ENCODE measurements around the gene CCDC191.

CCDC191 gene, protein sequence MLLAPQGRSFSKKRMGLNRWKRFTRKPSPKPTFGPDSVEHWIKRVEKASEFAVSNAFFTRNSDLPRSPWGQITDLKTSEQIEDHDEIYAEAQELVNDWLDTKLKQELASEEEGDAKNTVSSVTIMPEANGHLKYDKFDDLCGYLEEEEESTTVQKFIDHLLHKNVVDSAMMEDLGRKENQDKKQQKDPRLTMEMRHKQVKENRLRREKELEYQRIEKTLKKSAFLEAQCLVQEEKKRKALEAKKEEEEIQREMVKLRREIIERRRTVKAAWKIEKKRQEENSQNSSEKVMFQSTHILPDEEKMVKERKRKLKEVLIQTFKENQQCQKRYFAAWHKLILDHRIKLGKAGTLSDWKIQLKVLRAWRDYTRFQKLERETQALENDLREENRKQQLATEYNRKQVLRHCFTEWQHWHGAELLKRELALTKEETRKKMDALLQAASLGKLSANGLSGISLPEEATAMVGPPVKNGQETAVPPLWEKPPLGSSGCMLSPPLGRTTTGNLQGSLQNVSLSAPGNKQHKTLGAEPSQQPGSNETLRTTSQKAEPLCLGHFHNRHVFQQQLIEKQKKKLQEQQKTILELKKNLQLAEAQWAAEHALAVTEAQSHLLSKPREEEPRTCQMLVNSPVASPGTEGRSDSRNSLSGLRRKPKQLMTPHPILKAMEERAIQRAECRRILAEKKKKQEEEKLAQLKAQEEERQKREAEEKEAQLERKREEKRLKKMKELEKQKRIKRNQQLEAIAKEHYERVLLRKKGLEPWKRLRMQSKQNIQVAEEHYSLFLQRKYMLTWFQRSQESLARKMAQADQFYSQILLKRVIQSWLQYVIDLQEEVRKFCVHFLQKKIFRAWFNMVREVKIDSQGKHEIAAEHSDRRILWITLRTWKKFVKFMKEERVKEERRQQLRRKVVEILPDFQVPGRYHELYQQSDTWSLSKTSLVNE

DNA sequence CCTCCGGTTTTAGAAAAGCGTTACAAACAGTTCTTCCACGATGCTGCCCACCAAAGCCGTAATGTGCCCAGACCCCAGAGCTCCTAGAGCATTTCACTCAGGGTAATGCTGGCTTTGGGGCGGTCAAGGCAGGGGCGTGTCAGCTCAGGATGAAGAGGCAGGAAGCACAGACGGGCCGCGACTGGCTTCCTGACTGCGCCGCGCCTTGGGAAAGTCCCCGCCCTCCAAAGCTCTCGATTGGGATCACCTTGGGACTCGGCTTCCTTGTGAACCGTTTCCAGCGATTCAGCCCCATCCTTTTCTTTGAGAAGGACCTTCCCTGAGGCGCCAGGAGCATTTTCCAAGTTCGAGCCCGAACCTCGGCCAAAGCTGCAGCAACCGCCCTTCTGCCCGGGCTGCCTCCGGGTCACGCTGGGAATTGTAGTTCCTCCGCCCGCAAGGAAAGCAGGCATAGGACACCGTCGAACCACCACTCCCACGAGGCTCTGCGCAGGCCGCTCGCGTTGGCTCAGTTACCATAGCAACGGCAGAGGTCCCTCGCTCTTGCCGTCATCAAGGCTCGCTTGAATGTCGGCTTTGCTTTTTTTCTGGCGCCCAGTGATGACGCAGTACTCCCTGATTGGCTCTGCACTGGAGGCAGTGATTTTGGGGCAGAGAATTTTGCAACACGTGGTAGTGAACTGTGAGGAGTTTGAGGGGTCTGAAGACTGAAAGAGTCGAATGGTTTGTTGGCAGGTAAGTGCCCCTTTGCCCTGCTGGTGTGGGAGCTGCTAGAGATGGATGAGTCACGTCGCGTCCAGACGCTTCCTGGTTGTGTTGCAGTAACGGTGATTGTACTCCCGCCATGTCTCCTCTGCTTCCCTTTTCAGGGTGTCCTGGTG, at the start of gene CCDC191, which contains the start of gene QTRT2:
CCDC191 (minus strand) TSS at position 397 of the 881 bp plus-strand sequence; CDS start at position 337, 60 bp downstream.
QTRT2 (plus strand) TSS at position 608 of the 881 bp plus-strand sequence. CDS start 8,521 bp downstream, outside the sequence.
- H3K27ac ChIP-seq, result peak within 1 kb of the TSS; percentile 83
- no peak for TF ChIP-seq ZFX (IDR thresholded peaks at IDR 0.05; ENCODE audit: borderline replicate concordance)
- TF ChIP-seq, protein P1, sequence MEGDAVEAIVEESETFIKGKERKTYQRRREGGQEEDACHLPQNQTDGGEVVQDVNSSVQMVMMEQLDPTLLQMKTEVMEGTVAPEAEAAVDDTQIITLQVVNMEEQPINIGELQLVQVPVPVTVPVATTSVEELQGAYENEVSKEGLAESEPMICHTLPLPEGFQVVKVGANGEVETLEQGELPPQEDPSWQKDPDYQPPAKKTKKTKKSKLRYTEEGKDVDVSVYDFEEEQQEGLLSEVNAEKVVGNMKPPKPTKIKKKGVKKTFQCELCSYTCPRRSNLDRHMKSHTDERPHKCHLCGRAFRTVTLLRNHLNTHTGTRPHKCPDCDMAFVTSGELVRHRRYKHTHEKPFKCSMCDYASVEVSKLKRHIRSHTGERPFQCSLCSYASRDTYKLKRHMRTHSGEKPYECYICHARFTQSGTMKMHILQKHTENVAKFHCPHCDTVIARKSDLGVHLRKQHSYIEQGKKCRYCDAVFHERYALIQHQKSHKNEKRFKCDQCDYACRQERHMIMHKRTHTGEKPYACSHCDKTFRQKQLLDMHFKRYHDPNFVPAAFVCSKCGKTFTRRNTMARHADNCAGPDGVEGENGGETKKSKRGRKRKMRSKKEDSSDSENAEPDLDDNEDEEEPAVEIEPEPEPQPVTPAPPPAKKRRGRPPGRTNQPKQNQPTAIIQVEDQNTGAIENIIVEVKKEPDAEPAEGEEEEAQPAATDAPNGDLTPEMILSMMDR (IDR thresholded peaks at IDR 0.05), result no peak

DNA sequence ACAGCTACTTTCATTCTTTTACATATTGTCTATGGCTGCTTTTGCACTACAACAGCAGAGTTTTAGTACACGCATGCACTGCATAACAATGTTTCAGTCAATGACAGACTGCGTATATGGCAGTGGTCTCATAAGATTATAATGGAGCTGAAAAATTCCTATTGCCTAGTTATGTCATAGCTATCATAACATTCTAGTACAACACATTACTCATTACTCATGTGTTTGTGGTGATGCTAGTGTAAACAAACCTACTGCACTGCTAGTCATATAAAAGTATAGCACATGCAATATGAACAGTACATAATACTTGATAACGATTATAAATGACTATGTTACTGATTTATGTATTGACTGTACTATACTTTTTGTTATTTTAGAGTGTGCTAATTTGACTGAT, 48.1 kb upstream of the CCDC191 start:
- TF ChIP-seq, protein P1 (IDR thresholded peaks at IDR 0.05), result no peak
- TF ChIP-seq ZFX (IDR thresholded peaks at IDR 0.05; ENCODE audit: borderline replicate concordance), result no peak
- no peak overlapping the region for H3K27ac ChIP-seq

DNA sequence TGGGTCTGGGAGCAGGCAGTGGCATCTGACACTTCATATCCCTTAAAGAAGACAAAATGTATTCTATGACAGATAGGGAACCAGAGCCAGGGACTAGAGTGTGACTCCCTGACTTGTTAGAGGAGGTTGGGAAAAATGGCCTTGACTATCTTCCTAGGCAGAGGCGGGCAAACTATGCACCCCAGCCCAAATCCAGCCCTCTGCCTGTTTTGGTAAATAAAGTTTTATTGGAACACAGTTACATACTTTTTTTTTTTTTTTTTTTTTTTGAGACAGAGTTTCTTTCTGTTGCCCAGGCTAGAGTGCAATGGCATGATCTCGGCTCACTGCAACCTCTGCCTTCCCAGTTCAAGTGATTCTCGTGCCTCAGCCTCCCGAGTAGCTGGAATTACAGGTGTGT, 47.5 kb upstream of the CCDC191 start:
- TF ChIP-seq, protein P1 (IDR thresholded peaks at IDR 0.05), result no peak
- no peak for TF ChIP-seq ZFX (IDR thresholded peaks at IDR 0.05; ENCODE audit: borderline replicate concordance)
- no peak overlapping the region for H3K27ac ChIP-seq

DNA sequence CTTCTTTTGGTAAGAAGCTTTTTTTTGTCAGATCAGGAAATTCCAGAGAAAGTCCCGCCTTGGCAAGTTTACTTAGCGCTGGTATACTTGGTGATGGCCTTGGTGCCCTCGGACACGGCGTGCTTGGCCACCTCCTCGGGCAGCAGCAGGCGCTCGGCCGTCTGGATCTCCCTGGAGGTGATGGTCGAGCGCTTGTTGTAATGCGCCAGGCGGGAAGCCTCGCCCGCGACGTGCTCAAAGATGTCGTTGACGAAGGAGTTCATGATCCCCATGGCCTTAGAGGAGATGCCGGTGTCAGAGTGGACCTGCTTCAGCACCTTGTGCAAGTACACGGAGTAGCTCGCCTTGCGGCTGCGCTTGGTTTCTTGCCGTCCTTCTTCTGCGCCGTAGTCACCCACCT, 46.9 kb upstream of the CCDC191 start:
- H3K27ac ChIP-seq, result no peak overlapping the region
- TF ChIP-seq, protein P1 (IDR thresholded peaks at IDR 0.05), result no peak
- TF ChIP-seq ZFX (IDR thresholded peaks at IDR 0.05; ENCODE audit: borderline replicate concordance), result no peak

DNA sequence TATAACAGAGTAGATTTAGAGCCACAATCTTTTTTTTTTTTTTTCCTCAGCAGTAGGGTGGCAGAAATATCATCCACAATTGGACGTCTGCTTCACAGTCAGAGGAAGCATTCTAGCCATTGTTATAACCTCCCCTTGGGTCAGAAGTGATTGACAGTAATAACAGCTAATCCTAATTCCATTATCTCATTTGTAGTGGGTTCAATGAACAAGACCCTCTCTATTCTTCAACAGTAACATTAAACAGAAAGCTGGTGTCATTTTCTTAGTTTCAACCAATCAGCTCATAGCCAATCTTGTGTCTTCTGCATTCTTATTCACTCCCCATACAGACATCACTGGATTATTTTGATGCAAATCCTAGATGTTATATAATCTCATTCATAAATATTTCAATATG, 44.8 kb upstream of the CCDC191 start:
- H3K27ac ChIP-seq, result no peak overlapping the region
- TF ChIP-seq, protein P1 (IDR thresholded peaks at IDR 0.05), result no peak
- no peak for TF ChIP-seq ZFX (IDR thresholded peaks at IDR 0.05; ENCODE audit: borderline replicate concordance)

DNA sequence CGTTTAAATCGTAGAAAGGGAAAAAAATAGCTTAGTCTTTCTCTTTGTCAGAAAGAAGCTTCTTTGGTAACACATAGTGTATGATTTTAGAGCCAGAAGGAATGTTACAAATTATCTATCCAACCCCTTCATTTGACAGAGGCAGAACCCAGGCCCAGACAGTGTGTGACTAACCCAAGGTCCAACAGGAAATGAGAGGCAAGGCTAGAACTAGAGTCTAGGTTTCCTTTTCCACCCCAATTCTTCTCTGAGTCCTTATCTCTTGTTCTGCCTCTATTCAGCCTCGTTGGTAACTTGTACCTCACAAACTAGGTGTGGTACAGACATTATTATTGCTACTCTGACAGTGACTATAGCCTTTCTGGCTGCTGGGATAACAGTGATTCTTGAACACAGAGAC, 39.5 kb upstream of the CCDC191 start:
- no peak overlapping the region for H3K27ac ChIP-seq
- TF ChIP-seq, protein P1 (IDR thresholded peaks at IDR 0.05), result no peak
- TF ChIP-seq ZFX (IDR thresholded peaks at IDR 0.05; ENCODE audit: borderline replicate concordance), result no peak

All from 22Rv1 (cell line).